ENCODE data around the gene SLC25A21.
"Not testable (repeated sequence)": the region's sequence is repeated elsewhere in the genome, so short reads cannot be mapped to it uniquely, and the experiment has no call there.

The SLC25A21 gene

GRCh38 chr14:36750244-36750643 is 422.2 kb downstream of the SLC25A21 start:
- no peak for DNase-seq

DNA sequence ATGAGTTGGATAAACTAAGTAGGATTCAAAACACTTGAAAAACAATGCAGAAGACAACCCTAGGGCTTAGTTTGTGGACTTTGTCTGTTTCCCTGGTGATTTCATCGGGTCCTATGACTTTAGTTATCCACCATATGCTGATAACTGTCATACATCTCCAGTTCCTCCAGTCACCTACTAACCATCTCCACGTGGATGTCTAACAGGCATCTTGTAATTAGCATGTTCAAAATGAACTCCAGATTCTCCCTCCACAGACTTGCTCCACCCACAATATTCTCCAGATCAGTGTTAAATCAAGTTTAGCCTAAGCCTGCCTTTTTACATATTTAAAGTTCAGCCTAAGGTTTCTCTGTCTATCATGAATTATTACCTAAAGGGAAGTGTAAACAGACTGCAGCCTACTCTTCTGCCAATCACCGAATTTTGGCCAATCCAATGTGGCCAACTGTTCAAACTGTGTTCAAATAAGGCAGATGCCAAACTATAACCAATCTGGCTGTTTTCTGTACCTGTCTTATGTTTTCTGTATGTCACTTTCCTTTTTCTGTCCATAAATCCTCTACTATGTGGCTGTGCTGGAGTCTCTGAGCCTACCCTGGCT is 423.7 kb downstream of the SLC25A21 start:
- DNase-seq: no peak

DNA sequence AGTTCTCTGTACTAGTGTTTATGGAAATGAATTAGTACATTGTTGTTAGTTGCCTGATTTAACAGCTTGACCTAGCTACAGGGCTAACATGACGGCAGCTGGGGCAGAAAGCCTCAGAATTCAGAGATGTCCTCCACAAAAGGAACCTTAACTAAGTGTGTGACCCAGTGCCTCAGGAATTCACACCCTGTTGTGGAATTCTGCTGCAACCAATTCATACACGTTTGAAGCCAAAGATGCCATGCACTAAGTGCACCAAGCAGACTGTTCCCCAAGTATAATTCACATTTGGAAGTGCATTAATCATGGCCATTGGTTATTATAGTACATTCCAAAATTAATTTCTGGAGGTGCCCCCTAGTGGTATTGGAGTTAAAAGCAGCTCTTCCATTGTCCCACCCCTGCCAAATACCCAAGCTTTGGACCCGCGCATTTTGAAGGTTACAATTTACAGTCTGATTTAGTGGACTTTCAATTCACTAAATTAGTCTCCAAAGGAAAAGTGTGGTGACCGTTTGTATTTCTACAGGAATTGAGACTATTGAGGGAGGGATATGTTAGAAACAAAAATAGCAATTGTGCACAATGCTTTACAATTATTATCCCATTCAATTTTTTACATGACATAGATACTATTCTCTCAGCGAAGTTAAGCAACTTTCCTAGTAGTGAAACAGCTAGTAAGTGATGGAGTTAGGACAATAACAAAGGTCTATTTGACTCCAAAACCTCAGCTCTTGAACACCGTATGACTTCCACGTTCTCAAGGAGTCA is 424.8 kb downstream of the SLC25A21 start:
- DNase-seq: peak in 1 of 2 experiments; percentile 21

GRCh38 chr14:36746872-36747271 is 425.5 kb downstream of the SLC25A21 start:
- no peak for DNase-seq

DNA sequence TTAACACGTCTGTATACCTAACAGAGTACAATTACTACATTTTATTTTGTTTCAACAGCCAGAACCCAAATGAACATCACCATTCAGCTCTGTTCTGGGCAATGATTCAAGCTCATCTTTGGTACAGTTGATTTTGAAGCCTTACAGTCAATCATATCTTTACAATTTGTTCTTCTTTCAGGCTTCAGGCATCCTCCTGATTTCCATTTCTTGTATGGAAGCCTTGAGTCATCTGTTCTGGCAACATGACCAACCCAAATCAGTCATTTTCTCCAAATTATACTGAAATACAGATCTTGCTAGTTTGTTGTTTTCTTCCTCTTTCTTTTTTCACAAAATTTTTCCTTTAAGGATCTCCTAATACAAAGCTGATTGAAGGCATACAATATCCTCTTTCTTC is 430.5 kb downstream of the SLC25A21 start:
- DNase-seq: no peak

GRCh38 chr14:36738269-36738668 is 434.1 kb downstream of the SLC25A21 start:
- DNase-seq: no peak

DNA sequence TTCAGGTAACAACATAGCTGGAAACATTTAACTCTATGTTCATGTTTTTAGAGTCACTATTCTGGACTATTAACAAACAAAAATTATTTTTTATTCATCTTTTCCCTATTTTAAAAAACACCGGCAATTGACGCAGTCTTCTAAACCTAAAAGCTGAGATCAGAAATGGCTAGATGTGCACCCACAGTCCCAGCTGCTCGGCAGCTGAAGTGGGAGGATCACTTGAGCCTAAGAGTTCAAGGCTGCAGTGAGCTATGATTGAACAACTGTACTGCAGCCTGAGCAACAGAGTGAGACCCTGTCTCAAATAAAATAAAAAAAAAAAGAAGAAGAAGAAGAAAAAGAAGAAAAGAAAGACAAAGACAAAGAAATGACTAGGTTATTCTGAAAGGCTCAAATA is 446.3 kb downstream of the SLC25A21 start:
- no peak for DNase-seq

- DNase-seq: no peak
These were observed 448.2 kb downstream of the SLC25A21 start for GRCh38 chr14:36724162-36724561.

DNA sequence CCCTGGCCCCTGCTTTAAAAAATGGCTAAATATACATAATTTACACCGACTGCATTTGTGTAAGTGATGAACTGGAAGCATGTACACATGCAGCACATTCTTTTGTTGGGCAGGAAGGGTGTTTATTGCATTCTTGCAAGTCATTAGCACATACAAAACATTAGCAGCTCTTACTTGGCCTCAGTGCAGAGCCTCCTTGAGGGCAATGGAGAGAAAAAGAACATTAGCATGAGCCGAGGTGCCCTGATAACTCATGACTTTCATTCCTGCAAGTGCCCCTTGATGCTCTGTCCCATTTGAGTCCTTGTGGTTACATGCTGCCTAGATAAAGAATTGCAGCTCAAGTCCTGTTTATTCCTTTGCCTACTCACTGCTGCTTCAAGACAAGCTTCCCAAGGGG is 448.9 kb downstream of the SLC25A21 start:
- DNase-seq: no peak

DNA sequence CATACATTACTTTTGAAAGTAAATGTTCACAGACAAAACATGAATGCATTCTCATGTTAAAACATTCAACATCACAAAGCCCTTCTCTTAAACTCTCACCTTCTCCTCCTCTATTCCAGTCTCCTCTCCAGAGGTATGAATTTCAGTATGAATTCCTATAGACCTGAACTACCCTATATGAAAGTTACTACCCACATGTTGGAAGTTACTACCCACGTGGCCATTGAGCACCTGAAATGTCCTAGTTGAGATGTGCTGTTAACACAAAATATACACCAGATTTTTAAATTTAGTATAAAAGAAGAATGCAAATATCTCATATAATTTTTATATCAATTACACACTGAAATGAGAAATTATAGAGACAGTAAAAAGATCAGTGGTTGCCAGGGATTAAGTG is 450.5 kb downstream of the SLC25A21 start:
- no peak for DNase-seq

- DNase-seq: no peak
These were observed 451.7 kb downstream of the SLC25A21 start for GRCh38 chr14:36720657-36721056.

- DNase-seq: no peak
These were observed 452.6 kb downstream of the SLC25A21 start for GRCh38 chr14:36719823-36720222.

DNA sequence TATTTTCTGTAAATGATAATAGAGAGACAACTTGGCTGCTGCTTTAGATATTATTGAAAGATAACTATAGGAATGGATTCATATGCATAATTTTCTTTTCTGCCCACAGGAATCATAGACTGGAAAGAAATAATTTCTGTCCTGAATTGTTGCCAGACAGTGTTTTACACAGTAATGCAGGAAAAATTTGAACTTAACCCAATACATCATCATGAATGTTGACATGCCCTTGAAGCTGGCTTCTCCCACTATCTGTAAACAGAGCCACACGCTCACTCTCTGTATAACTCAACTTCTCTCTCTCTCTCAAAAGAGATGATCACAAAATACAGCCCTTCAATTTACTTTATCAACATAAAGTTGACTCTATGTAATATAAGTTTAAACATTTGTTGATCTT is 454.2 kb downstream of the SLC25A21 start:
- DNase-seq: no peak

GRCh38 chr14:36717363-36717762 is 455.0 kb downstream of the SLC25A21 start:
- no peak for DNase-seq

DNA sequence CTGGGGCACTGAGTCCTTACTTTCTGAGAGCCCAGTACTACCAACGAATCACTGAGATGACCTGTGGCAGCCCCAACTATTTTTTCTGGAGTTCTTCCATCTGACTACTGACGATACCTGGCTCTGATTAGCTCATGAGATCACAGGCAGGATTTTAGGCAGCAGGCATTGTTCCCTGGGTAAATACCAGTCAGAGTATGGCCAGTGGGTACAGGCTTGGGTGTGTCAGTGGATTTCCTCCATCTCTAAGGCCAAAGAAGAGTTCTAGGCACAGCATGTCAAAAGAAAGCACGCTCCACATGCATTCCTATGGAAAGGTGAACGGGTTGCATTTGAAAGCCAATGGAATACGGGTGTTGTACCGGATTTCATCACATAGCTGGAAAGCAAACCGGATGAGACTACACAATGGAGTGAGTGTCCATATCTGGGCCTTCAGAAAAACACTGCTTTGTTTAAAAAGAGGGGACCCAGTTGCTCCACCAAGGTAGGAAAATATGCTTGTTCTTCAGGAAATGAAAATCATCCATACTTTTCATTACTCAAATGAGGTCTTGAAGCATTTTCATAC is 455.7 kb downstream of the SLC25A21 start:
- DNase-seq: no peak

- DNase-seq: no peak
These were observed 458.3 kb downstream of the SLC25A21 start for GRCh38 chr14:36713960-36714703.

DNA sequence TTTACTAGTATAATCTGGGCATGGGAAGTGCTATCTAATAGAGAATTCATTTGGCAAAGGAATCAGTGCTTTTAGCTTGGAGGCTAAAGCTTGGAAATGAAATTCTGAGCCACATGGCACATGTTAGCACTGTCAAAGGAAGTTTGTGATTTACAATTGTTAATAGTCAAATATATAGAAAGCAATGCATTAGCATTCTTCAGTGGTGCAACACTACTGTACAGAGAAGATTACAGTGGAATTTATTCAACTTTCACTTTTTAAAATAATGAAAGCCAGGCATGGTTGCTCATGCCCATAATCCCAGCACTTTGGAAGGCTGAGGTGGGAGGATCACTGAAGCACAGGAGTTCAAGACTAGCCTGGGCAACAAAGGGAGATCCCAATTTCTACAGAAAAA is 464.8 kb downstream of the SLC25A21 start:
- no peak for DNase-seq

DNA sequence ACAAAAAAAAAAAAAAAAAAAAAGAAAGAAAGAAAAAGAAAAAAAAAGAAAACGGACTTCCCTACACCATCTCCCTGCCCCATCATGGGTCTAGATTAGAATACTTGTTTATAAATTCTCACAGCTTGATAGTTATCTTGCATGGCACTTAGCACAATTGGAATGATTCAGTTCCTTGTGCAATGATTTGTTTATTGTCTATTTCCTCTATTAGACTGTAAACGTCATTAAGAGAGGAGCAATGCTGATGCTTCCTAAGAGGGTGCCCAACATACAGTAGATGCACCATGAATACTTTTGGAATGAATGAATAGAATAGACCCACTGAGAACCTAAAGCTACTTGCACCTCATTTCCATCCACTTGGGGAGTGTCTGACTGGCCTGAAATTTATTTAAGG is 469.9 kb downstream of the SLC25A21 start:
- no peak for DNase-seq

GRCh38 chr14:36701132-36701531 is 471.3 kb downstream of the SLC25A21 start:
- DNase-seq: no peak

GRCh38 chr14:36700651-36701050 is 471.8 kb downstream of the SLC25A21 start:
- no peak for DNase-seq

- DNase-seq: not testable (repeated sequence)
These were observed 473.0 kb downstream of the SLC25A21 start for GRCh38 chr14:36699420-36699819.

DNA sequence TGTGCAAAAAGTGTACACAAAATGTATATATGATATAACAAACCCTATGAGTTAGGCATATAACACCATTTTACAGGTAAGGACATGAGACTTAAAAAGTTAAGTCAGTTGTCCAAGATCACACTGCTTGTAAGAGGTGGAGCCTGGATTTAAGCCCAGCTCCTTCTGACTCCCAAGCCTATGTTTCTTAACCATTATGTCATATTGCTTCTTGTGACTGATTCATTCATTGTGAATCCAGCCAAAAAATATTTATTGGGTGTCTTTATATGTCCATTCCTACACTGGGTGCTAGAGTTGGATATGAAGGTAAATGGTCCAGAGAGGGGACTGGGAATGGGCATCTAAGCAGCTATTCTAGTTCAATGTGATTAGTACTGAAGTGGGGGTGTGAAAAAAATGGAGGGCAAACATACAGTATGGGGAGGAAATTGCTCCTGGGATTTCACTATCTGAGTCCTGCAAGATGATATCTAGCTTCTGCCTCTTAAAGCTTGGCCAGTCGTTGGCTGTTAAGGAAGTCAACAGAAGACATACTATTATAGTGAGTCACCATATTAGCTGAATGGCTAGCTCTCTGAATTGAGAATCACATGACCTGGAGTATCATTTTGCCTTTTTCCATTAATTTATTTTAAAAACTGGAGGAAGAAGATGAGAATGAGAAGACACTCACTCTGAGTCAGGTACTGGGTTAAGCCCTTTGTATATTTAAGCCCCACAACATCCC is 481.9 kb downstream of the SLC25A21 start:
- DNase-seq: no peak

- DNase-seq: no peak
These were observed 487.5 kb downstream of the SLC25A21 start for GRCh38 chr14:36684946-36685345.
